HFFc6 (cell line): ENCODE measurements around the gene MICAL2. TPM values are rescaled to one million over a fixed set of nuclear protein-coding genes. Genes with fewer than 3 reads are reported as not detected.

Experiments used
- DNase-seq: peaks from one replicate; pipeline ENCODE4 v3.0.0-alpha.2; 2018
- H3K27ac Mint-ChIP-seq: 2 replicates; pipeline ENCODE4 v1.8.0; 2020; ENCODE audit warnings: mild to moderate bottlenecking, mixed read lengths
- H3K27me3 Mint-ChIP-seq: 2 replicates; pipeline ENCODE4 v1.8.0; 2021; ENCODE audit warnings: mild to moderate bottlenecking, moderate library complexity, mixed read lengths; ENCODE audit not compliant: insufficient read depth
- H3K36me3 Mint-ChIP-seq: 2 replicates; pipeline ENCODE4 v1.8.0; 2021; ENCODE audit warnings: low read depth, mixed read lengths
- H3K4me1 Mint-ChIP-seq: 2 replicates; pipeline ENCODE4 v1.8.0; 2020; ENCODE audit warnings: low read depth, mixed read lengths
- H3K4me3 Mint-ChIP-seq: 2 replicates; pipeline ENCODE4 v1.8.0; 2020; ENCODE audit warnings: mild to moderate bottlenecking, moderate library complexity, mixed read lengths
- H3K9me3 Mint-ChIP-seq: 2 replicates; pipeline ENCODE4 v1.8.0; 2020; ENCODE audit warnings: mild to moderate bottlenecking, mixed read lengths
- total RNA-seq, 6 experiments: library from RNA; stranded (reverse); fragmentation: NEBNext Ultra II Directional; extraction: Animal tissue kit (Norgen Biotek cat#: 25700); gene quantifications; 2 replicates in 1 of 6; 3 replicates in 5 of 6; pipeline ENCODE4 v1.2.3, GENCODE V29; 2021
- TF ChIP-seq, protein P1 (sequence below): fragments of 200-600 bp; sonication (generic); IDR thresholded peaks from 2 replicates; pipeline ENCODE4 v1.5.0; 2021; ENCODE audit warnings: antibody characterized with exemption, mild to moderate bottlenecking

Gene MICAL2
- total RNA-seq, 6 experiments from 2014 or later: 199 to 252 (median 233) TPM

DNA sequence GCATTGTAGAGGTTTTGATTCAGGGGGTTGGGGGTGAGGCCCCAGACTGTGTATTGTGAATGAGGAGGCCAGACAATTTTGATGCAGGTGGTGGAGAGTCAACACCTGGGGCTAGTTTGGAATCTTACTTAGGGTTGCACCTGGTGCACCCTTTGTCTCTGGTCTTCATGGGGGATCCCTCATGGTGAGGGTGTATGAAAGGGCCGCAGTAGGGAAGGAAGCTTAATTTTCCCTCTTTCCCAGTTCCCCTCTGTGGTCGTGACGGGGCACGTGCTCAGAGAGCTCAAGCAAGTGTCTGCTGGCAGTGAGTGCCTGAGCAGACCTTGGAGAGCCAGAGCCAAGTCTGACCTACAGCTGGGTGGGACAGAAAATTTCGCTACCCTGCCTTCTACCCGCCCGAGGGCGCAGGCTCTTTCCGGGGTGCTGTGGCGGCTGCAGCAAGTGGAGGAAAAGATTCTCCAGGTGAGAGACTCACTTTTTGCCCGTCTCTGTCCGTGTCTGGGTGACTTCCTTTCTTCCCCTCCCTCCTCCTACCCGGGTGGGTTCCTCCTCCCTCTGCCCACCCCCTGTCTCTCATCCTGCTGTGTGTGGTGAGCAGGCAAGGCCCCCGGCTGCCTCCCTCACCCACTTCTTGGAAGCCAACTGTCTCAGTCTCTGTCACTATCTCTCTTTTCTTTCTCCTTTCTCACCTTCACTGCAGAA is 131.7 kb downstream of the MICAL2 start:
- Mint-ChIP-seq H3K27me3 (peaks cover 14% of the 10 kb centered on the region), H3K36me3 (peaks cover 59% of the 10 kb centered on the region), H3K4me3 (no peak overlapping the region), H3K4me1 (peaks cover 48% of the 10 kb centered on the region), H3K9me3 (no peaks in the 10 kb centered on the region), H3K27ac (peak overlapping the region; percentile 45; the same call in 1 of the 2 replicates)
- TF ChIP-seq, protein P1, sequence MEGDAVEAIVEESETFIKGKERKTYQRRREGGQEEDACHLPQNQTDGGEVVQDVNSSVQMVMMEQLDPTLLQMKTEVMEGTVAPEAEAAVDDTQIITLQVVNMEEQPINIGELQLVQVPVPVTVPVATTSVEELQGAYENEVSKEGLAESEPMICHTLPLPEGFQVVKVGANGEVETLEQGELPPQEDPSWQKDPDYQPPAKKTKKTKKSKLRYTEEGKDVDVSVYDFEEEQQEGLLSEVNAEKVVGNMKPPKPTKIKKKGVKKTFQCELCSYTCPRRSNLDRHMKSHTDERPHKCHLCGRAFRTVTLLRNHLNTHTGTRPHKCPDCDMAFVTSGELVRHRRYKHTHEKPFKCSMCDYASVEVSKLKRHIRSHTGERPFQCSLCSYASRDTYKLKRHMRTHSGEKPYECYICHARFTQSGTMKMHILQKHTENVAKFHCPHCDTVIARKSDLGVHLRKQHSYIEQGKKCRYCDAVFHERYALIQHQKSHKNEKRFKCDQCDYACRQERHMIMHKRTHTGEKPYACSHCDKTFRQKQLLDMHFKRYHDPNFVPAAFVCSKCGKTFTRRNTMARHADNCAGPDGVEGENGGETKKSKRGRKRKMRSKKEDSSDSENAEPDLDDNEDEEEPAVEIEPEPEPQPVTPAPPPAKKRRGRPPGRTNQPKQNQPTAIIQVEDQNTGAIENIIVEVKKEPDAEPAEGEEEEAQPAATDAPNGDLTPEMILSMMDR: no peak
- no peak for DNase-seq

DNA sequence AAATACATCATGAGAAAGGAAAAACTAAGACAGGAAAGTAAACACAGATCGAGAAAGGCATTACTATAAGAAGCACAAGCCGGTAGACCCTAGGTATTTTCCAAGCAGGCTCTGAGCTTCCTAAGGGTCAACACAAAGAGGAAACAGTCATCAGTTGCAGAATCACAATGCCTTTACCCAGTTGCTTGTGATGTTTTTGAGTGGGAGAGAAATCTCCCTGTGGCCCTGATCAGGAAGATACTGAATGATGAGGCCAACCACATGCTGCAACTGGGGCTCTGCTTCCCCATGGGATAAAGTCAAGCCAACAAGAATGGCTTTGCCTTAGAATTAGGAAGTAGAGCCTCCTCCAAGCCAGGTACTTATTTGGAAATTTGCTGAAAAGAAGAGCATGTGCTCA is 132.6 kb downstream of the MICAL2 start:
- Mint-ChIP-seq H3K4me3 (no peak overlapping the region), H3K27me3 (peaks cover 14% of the 10 kb centered on the region), H3K36me3 (peaks cover 65% of the 10 kb centered on the region), H3K4me1 (peaks cover 46% of the 10 kb centered on the region), H3K27ac (peak overlapping the region; percentile 45), H3K9me3 (no peaks in the 10 kb centered on the region)
- no peak for DNase-seq
- TF ChIP-seq, protein P1: no peak

DNA sequence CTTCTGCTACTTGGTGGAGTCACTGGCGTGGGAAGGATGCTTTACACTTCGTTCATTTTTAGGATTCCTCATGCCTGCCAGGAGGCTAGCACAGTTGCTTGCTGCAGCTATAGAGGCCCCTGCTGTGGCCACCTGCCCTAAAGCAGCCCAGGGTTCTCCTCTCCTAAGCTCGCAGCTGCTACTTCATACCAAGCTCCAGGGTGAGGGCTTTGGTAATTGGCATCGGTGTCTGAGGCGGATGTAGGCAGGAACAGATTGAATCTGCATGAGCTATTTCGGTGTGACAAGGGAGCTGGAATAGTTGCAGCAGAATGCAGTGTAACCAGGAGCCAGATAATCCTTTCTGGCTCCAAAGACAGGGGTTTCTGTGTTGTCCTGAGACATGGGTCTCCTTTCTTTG is 133.1 kb downstream of the MICAL2 start:
- H3K4me1 Mint-ChIP-seq: peaks cover 41% of the 10 kb centered on the region
- no peaks in the 10 kb centered on the region for H3K9me3 Mint-ChIP-seq
- peaks cover 65% of the 10 kb centered on the region for H3K36me3 Mint-ChIP-seq
- no peak overlapping the region for H3K4me3 Mint-ChIP-seq
- H3K27me3 Mint-ChIP-seq: peaks cover 17% of the 10 kb centered on the region
- TF ChIP-seq, protein P1: no peak
- DNase-seq: no peak
- H3K27ac Mint-ChIP-seq: peak overlapping the region; percentile 40

DNA sequence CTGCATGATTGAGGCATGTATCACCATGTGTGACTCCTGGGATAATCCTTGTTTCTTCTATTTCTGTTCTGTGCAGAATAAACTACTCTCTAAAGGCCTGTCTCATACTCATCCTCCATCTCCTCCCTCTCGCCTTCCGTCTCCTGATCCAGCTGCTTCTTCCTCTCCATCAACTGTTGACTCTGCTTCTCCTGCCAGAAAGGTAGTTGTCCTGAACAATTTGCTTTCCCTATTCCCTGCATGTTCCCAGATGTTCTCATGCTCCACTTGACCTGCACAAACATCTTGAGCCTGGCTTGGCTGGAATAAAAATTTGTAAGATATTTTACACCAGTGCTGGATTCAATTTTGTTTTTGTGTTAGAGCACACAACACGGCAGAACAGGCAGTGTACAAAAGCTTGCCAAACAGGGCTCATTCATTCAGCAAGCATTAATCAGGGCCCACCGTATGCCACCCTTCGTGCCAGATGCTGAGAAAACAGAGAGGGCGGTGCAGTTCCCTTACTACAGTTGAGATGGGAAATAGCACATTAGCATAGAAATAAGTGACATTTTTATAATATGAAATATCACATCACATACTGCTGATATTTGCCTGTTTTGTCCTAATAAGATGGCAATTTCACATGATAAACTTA is 133.6 kb downstream of the MICAL2 start:
- Mint-ChIP-seq H3K36me3 (peaks cover 60% of the 10 kb centered on the region), H3K9me3 (no peaks in the 10 kb centered on the region), H3K4me3 (no peak overlapping the region), H3K4me1 (peaks cover 35% of the 10 kb centered on the region), H3K27me3 (peaks cover 21% of the 10 kb centered on the region), H3K27ac (peak overlapping the region; percentile 40; the same call in 1 of the 2 replicates)
- no peak for DNase-seq
- TF ChIP-seq, protein P1: no peak

DNA sequence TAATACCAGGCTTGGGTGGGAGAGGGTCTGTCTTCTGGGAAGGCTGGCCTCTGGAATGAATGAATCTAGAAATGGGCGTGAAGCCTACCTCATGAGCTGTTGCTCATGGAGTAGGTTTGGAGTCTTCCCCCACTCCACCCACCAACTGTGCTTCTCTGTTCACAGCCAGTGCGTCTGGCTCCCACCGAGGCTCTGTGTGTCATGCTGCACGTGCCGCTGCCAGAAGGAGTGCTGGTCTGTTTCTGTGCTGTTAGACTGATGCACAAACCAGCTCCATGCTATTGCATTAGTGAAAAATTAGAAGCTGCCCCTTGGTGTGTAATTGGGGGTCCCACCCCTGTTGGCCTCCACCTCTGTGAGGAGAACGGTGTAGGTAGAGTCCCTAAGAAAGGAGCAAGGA is 134.7 kb downstream of the MICAL2 start:
- no peak overlapping the region for H3K27ac Mint-ChIP-seq
- peaks cover 58% of the 10 kb centered on the region for H3K36me3 Mint-ChIP-seq
- H3K9me3 Mint-ChIP-seq: no peaks in the 10 kb centered on the region
- peaks cover 27% of the 10 kb centered on the region for H3K4me1 Mint-ChIP-seq
- H3K27me3 Mint-ChIP-seq: peaks cover 21% of the 10 kb centered on the region
- H3K4me3 Mint-ChIP-seq: no peak overlapping the region
- no peak for DNase-seq
- TF ChIP-seq, protein P1: no peak
